ENCODE data around the gene ANKRD6. TPM values are rescaled to one million over a fixed set of nuclear protein-coding genes. Genes with fewer than 3 reads are reported as not detected.
A peak's percentile ranks its signal among the peaks of the same experiment; 100 is the strongest.

ANKRD6 gene
- total RNA-seq, 1 experiment from 2014 or later: 13.9 TPM

DNA sequence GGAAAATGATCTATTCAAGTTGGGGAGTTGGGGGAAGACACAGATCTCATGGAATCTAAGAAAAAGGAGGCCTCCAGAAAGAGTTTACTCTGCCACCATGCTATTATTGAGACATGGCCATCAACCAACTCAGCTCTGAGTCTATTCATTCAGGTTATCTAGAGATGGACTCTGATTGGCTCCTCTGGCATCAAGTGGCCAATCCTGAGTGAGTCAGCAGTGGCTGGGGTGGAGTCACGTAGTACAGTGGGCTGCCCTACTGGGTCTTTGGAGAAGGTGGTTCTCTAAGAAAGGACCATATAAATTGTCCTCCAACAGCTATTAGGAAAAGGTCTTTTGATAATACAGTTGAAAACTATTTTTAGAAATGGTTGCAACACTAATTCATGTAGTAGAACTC lies 163.5 kb downstream of the ANKRD6 start:
- Mint-ChIP-seq H3K4me1 (no peaks in the 10 kb centered on the region), H3K36me3 (no peaks in the 10 kb centered on the region), H3K9me3 (0 out of 2 replicates have a peak, but pooled peaks cover 5% of the 10 kb centered on the region), H3K27me3 (ENCODE audit: low read depth) (no peaks in the 10 kb centered on the region), H3K27ac (no peak overlapping the region), H3K4me3 (no peak overlapping the region)
- ATAC-seq: peak; percentile 92
- ChIA-PET CTCF (interaction anchor here (4.2 kb wide), 1 partner anchor 13 kb away, joined by 21 read pairs; no protein-coding TSS in a partner anchor), POLR2A (no interaction called here)
- TF ChIP-seq RELA (CRISPR knock-in tag; IDR thresholded peaks at IDR 0.05; ENCODE audit: borderline replicate concordance) (no peak), ZNF263 (CRISPR knock-in tag; IDR thresholded peaks at IDR 0.05; ENCODE audit: low read depth) (no peak), ZNF512 (CRISPR knock-in tag; IDR thresholded peaks at IDR 0.05; ENCODE audit: borderline replicate concordance) (no peak)
- TF ChIP-seq, protein P1, sequence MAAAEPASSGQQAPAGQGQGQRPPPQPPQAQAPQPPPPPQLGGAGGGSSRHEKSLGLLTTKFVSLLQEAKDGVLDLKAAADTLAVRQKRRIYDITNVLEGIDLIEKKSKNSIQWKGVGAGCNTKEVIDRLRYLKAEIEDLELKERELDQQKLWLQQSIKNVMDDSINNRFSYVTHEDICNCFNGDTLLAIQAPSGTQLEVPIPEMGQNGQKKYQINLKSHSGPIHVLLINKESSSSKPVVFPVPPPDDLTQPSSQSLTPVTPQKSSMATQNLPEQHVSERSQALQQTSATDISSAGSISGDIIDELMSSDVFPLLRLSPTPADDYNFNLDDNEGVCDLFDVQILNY (CRISPR knock-in tag; IDR thresholded peaks at IDR 0.05): no peak
- DNase-seq (ENCODE audit: low spot score): no peak

DNA sequence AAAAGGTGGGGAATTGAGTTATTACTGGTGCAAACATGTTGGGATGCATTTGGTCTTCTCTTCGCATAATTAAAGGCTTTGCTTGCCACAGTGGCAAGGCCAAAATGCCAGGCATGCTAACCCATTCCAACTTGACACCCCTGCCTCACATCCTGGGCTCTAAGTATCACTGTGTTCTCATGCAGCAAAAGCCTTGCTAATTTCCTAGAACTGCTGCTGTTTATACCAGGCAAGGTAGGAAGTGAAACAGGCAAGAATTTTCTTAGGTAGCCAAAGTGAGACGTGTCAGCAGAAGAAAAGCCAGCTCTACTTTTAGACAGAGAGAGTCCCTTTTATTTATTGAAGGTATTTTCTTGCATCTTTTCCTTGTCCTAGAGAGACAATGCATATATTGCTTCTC lies 164.4 kb downstream of the ANKRD6 start:
- no peak overlapping the region for H3K4me3 Mint-ChIP-seq
- no peaks in the 10 kb centered on the region for H3K27me3 Mint-ChIP-seq (ENCODE audit: low read depth)
- CTCF ChIA-PET: interaction anchor here (4.2 kb wide), 1 partner anchor 12 kb away, joined by 21 read pairs; no protein-coding TSS in a partner anchor

DNA sequence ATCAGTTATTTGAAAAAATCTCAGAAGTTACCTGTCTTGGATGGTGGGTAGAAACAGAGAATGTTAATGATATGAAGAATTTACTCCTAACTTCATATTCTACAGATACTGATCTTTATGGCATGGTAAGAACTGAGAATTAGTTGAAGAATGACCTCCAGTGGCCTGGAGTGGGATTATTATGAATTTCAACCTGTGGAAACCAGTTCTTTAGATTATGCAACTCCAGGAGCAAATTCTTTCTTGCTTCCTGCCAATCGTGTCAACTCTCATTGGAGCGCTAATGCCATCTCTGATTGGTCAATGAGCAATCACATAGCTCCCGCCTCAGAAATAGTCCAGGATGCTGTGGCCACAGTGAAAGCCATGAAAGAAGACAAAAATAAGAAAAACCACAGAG lies 165.0 kb downstream of the ANKRD6 start:
- DNase-seq (ENCODE audit: low spot score) (no peak), ATAC-seq (peak; percentile 45)
- Mint-ChIP-seq H3K4me3 (no peak overlapping the region), H3K27me3 (ENCODE audit: low read depth) (no peaks in the 10 kb centered on the region), H3K4me1 (no peaks in the 10 kb centered on the region), H3K9me3 (0 out of 2 replicates have a peak, but pooled peaks cover 5% of the 10 kb centered on the region), H3K27ac (no peak overlapping the region), H3K36me3 (no peaks in the 10 kb centered on the region)
- POLR2A ChIA-PET: interaction anchor here (0.6 kb wide), 1 partner anchor 196 kb away, joined by 4 read pairs; no protein-coding TSS in a partner anchor
- TF ChIP-seq, protein P2, sequence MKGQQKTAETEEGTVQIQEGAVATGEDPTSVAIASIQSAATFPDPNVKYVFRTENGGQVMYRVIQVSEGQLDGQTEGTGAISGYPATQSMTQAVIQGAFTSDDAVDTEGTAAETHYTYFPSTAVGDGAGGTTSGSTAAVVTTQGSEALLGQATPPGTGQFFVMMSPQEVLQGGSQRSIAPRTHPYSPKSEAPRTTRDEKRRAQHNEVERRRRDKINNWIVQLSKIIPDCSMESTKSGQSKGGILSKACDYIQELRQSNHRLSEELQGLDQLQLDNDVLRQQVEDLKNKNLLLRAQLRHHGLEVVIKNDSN (CRISPR knock-in tag; IDR thresholded peaks at IDR 0.05): no peak
- 0 out of 2 replicates have a peak, but pooled peaks have one; percentile 15 for TF ChIP-seq NFYB (CRISPR knock-in tag; conservative IDR thresholded peaks at IDR 0.05; ENCODE audit: low read depth)
- CTCF ChIA-PET: interaction anchor here (0.7 to 4.2 kb wide), 4 partner anchors 11 to 286 kb away, joined by 3 to 21 read pairs (median 4); no protein-coding TSS in a partner anchor

More for the DNA sequence above, 164.4 kb downstream of the ANKRD6 start:
- TF ChIP-seq PRRX2 (CRISPR knock-in tag; IDR thresholded peaks at IDR 0.05): no peak
- TF ChIP-seq GTF2I (CRISPR knock-in tag; conservative IDR thresholded peaks at IDR 0.05): no peak
- TF ChIP-seq CREB1 (CRISPR knock-in tag; IDR thresholded peaks at IDR 0.05): no peak
- TF ChIP-seq MYBL2 (CRISPR knock-in tag; IDR thresholded peaks at IDR 0.05): no peak
- no peak for TF ChIP-seq RORB (CRISPR knock-in tag; IDR thresholded peaks at IDR 0.05)
- TF ChIP-seq ZNF416 (CRISPR knock-in tag; IDR thresholded peaks at IDR 0.05): no peak
- no peak for TF ChIP-seq EMX1 (CRISPR knock-in tag; IDR thresholded peaks at IDR 0.05)
- TF ChIP-seq FOXK1 (CRISPR knock-in tag; IDR thresholded peaks at IDR 0.05): no peak
- TF ChIP-seq JAZF1 (CRISPR knock-in tag; IDR thresholded peaks at IDR 0.05): no peak
- TF ChIP-seq, protein P3, sequence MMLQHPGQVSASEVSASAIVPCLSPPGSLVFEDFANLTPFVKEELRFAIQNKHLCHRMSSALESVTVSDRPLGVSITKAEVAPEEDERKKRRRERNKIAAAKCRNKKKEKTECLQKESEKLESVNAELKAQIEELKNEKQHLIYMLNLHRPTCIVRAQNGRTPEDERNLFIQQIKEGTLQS (CRISPR knock-in tag; conservative IDR thresholded peaks at IDR 0.05): no peak
- no peak for TF ChIP-seq TEAD1 (CRISPR knock-in tag; IDR thresholded peaks at IDR 0.05)
- H3K27ac Mint-ChIP-seq: no peak overlapping the region
- H3K4me1 Mint-ChIP-seq: no peaks in the 10 kb centered on the region
- 0 out of 2 replicates have a peak, but pooled peaks cover 5% of the 10 kb centered on the region for H3K9me3 Mint-ChIP-seq
- POLR2A ChIA-PET: no interaction called here
- no peak for ATAC-seq
- H3K36me3 Mint-ChIP-seq: no peaks in the 10 kb centered on the region
- no peak for DNase-seq (ENCODE audit: low spot score)

- ChIA-PET POLR2A (no interaction called here), CTCF (interaction anchor here (2.0 kb wide), 1 partner anchor 228 kb away, joined by 5 read pairs; no protein-coding TSS in a partner anchor)
- DNase-seq (ENCODE audit: low spot score) (no peak), ATAC-seq (no peak)
- Mint-ChIP-seq H3K27ac (no peak overlapping the region), H3K4me3 (no peak overlapping the region), H3K27me3 (ENCODE audit: low read depth) (no peaks in the 10 kb centered on the region), H3K36me3 (no peaks in the 10 kb centered on the region), H3K9me3 (0 out of 2 replicates have a peak, but pooled peaks cover 5% of the 10 kb centered on the region), H3K4me1 (no peaks in the 10 kb centered on the region)
- TF ChIP-seq, protein P4, sequence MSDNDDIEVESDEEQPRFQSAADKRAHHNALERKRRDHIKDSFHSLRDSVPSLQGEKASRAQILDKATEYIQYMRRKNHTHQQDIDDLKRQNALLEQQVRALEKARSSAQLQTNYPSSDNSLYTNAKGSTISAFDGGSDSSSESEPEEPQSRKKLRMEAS (CRISPR knock-in tag; IDR thresholded peaks at IDR 0.05): no peak
- TF ChIP-seq ZNF317 (CRISPR knock-in tag; IDR thresholded peaks at IDR 0.05; ENCODE audit: borderline replicate concordance, low read depth) (no peak), MLX (CRISPR knock-in tag; IDR thresholded peaks at IDR 0.05) (no peak), ZNF416 (CRISPR knock-in tag; IDR thresholded peaks at IDR 0.05) (no peak), CDX4 (CRISPR knock-in tag; IDR thresholded peaks at IDR 0.05; ENCODE audit: borderline replicate concordance) (no peak), OVOL2 (CRISPR knock-in tag; IDR thresholded peaks at IDR 0.05; ENCODE audit: borderline replicate concordance) (no peak), MXD4 (CRISPR knock-in tag; IDR thresholded peaks at IDR 0.05; ENCODE audit: borderline replicate concordance) (no peak), NFATC4 (CRISPR knock-in tag; IDR thresholded peaks at IDR 0.05) (no peak)
Observed at GRCh38 chr6:89599727-89600126, 166.8 kb downstream of the ANKRD6 start.
